ENCODE data around the gene JMJD7.

JMJD7 gene

DNA sequence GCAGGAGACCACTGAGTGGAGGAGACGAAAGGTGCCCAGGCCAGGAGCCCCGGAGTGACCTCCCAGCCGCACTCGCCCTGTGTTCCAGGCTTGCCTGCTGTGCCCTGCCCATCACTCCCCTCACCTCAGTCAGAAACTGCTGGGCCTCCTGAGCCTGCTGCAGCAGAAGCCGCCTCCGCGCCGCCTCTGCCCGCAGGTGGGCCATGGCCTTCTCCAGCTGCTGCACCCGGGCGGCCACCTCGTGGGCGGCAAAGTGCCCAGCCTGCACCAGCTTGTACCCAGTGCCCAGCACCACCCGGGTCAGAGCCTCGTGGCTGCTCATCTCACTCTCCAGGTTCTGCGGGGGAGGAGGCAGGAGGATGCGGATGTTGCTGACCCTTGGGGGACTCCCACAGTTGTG is 28.4 kb downstream of the JMJD7 start:
- TF ChIP-seq, protein P1, sequence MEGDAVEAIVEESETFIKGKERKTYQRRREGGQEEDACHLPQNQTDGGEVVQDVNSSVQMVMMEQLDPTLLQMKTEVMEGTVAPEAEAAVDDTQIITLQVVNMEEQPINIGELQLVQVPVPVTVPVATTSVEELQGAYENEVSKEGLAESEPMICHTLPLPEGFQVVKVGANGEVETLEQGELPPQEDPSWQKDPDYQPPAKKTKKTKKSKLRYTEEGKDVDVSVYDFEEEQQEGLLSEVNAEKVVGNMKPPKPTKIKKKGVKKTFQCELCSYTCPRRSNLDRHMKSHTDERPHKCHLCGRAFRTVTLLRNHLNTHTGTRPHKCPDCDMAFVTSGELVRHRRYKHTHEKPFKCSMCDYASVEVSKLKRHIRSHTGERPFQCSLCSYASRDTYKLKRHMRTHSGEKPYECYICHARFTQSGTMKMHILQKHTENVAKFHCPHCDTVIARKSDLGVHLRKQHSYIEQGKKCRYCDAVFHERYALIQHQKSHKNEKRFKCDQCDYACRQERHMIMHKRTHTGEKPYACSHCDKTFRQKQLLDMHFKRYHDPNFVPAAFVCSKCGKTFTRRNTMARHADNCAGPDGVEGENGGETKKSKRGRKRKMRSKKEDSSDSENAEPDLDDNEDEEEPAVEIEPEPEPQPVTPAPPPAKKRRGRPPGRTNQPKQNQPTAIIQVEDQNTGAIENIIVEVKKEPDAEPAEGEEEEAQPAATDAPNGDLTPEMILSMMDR (IDR thresholded peaks at IDR 0.05; ENCODE audit: low read depth, low read length), result no peak
- H3K27me3 ChIP-seq, result no peaks in the 10 kb centered on the region
- H3K9me3 ChIP-seq, result no peaks in the 10 kb centered on the region
- no peaks in the 10 kb centered on the region for H3K36me3 ChIP-seq
- H3K4me1 ChIP-seq, result no peaks in the 10 kb centered on the region
- H3K4me3 ChIP-seq (ENCODE audit: low read depth, low read length), result no peak overlapping the region
- no peak for DNase-seq

DNA sequence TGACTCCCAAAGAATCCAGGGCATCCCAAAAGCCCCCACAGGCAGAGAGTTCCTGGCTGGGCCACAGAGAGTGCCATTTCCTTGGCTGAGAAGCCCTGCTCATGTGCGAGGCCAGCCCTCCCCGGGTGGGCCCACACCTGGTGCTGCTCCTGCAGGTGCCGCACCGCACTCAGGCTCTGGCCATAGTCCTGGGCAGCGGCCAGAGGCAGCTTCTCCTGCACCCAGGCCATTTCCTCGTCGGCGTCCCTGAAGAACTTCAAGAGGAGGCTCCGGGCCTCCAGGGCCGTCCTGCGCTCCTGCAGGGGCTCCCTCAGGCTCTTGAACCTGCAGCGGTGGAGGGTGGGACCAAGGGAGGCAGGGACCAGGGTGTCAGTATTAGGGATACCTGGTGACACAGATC is 28.8 kb downstream of the JMJD7 start:
- DNase-seq, result no peak
- TF ChIP-seq, protein P1 (IDR thresholded peaks at IDR 0.05; ENCODE audit: low read depth, low read length), result no peak
- no peaks in the 10 kb centered on the region for H3K36me3 ChIP-seq

DNA sequence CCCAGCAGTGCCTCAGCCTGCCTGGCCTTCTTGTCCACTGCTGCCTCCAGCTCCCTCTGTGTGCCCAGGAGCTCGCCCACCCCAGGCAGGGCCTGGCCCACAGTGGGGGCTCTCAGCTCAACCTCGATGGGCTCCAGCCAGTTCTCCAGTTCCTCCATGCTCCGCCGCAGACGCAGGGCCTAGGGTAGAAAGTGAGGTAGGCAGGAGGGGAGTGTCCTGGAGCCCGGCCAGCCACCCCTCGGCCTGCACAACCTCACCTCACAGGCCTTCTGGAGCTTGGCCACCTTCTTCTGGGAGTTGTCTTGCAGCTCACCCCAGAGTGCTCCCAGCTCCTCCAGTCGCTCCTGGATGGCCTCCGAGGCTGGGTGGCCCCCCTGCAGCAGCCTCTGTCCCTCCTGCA is 29.4 kb downstream of the JMJD7 start:
- H3K27me3 ChIP-seq, result no peaks in the 10 kb centered on the region
- no peak overlapping the region for H3K4me3 ChIP-seq (ENCODE audit: low read depth, low read length)
- H3K4me1 ChIP-seq, result no peaks in the 10 kb centered on the region
- TF ChIP-seq, protein P1 (IDR thresholded peaks at IDR 0.05; ENCODE audit: low read depth, low read length), result no peak
- no peaks in the 10 kb centered on the region for H3K9me3 ChIP-seq
- DNase-seq, result no peak
- no peaks in the 10 kb centered on the region for H3K36me3 ChIP-seq

More for the DNA sequence above, 28.8 kb downstream of the JMJD7 start:
- no peak overlapping the region for H3K4me3 ChIP-seq (ENCODE audit: low read depth, low read length)
- no peaks in the 10 kb centered on the region for H3K27me3 ChIP-seq
- H3K4me1 ChIP-seq, result no peaks in the 10 kb centered on the region
- no peaks in the 10 kb centered on the region for H3K9me3 ChIP-seq

DNA sequence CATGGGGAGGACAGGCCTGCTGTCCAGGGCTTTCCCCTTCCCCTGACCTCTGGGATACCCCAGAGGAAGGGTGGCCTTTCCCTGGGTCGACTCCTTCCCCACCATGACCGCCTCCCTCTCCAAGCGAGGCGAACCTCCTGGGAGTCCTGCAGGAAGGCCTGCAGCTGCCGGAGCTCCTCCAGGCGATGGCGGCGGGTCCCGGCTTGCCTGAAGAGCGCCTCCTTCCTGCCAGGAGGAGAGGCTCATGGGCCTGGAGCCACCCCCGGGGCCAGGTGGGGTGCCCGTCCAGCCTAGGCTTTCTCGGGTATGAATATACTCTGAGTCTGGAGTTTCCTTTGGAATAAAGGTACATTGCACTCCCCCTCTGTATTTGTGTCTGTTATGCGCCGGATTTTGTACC is 30.9 kb downstream of the JMJD7 start:
- Histone ChIP-seq H3K4me1 (no peaks in the 10 kb centered on the region), H3K4me3 (ENCODE audit: low read depth, low read length) (no peak overlapping the region), H3K9me3 (no peaks in the 10 kb centered on the region), H3K27me3 (no peaks in the 10 kb centered on the region), H3K36me3 (no peaks in the 10 kb centered on the region)
- TF ChIP-seq, protein P1 (IDR thresholded peaks at IDR 0.05; ENCODE audit: low read depth, low read length), result no peak
- no peak for DNase-seq

DNA sequence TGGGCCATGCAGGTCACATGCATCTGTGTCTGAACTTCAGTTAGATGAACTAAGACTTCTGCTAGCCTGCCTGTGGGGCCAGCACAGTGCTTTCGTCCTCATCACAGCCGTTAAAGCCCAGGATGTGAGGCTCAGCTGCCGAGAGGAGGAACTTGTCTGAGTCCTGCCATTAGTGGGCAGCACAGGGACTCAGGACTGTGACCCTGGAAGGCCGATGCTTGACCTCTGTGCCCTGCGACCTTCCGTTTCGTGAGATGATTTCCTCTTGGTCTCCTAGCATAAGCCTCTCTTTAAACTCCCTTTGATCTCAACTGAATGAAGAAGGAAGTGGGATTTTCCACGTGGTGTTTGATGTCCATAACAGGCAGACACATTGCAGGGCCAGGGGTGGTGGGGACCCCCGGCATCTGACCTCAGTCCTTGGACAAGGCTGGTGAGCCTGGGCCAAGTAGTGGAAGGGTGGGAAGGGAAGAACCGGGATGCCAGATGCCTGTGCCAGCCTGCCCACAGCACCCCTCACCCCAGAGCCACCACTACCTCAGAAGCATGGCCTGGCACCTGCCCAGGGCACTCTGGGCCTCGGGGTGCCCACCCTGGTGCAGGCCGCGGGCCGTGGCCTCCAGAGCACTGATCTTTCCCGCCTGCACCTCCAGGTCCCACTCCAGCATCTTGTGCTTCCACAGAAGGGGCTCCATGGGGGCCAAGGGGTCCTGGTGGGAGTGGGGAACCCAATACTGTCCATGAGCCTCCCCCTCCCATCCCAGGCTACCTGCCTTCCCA is 32.3 kb downstream of the JMJD7 start:
- no peaks in the 10 kb centered on the region for H3K9me3 ChIP-seq
- H3K27me3 ChIP-seq, result no peaks in the 10 kb centered on the region
- TF ChIP-seq, protein P1 (IDR thresholded peaks at IDR 0.05; ENCODE audit: low read depth, low read length), result no peak
- H3K4me3 ChIP-seq (ENCODE audit: low read depth, low read length), result no peak overlapping the region
- DNase-seq, result no peak
- H3K36me3 ChIP-seq, result no peaks in the 10 kb centered on the region
- no peaks in the 10 kb centered on the region for H3K4me1 ChIP-seq

DNA sequence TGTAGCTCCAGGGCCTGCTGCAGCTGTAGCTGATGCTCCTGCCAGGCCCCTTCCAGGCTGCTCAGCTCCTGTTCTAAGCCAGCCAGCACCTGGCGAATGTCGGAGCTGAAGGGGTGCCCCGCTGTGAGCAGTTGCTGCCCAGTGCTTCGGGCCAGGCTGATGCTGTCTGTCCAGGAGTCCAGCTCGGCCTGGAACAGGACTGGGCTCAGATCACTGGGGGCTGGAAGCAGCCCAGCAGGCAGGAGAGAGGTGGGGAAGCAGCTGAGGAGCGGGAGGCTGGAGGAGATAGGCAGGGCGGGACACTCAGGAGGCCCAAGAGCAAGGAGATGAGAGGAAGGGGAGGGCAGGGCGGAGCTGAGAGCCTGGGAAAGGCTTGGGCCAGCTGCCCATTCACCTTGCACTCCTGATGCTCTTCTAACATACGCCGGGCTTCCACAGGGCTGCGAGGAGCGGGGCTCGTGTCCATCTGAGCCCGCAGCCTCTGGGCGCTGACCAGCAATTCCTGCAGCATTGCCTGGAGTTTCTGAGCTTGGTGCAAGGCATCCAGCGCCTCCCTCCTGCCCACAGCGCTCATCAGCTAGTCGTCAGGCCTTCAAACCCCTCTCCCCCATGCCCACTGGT is 34.0 kb downstream of the JMJD7 start:
- H3K9me3 ChIP-seq, result no peaks in the 10 kb centered on the region
- TF ChIP-seq, protein P1 (IDR thresholded peaks at IDR 0.05; ENCODE audit: low read depth, low read length), result no peak
- DNase-seq, result no peak
- H3K27me3 ChIP-seq, result no peaks in the 10 kb centered on the region
- H3K4me3 ChIP-seq (ENCODE audit: low read depth, low read length), result no peak overlapping the region
- no peaks in the 10 kb centered on the region for H3K36me3 ChIP-seq
- peaks cover 9% of the 10 kb centered on the region for H3K4me1 ChIP-seq
